Smooth muscle cell (in vitro differentiated cells): Measurements from ENCODE around the gene BCL7B. TPM values are rescaled to one million over a fixed set of nuclear protein-coding genes. Genes with fewer than 3 reads are reported as not detected.

ENCODE experiments used
- DNase-seq: peaks from one replicate; lab custom pipeline; 2025; ENCODE audit not compliant: unreplicated experiment; lab: John Stamatoyannopoulos, UW
- H2AFZ ChIP-seq: fragments of 200-600 bp; sonication (generic); 2 replicates; pipeline ENCODE4 v1.6.0; 2016; ENCODE audit warnings: antibody characterized with exemption, low read depth, mild to moderate bottlenecking
- H3F3A ChIP-seq: fragments of 200-600 bp; sonication (generic); 2 replicates; pipeline ENCODE4 v1.6.0; 2017; ENCODE audit warnings: antibody characterized with exemption, low read depth
- H3K27ac ChIP-seq: fragments of 200-600 bp; sonication (generic); 2 replicates; pipeline ENCODE4 v1.5.1; 2016; ENCODE audit warnings: low read depth, mild to moderate bottlenecking
- H3K27me3 ChIP-seq: fragments of 200-600 bp; sonication (generic); 2 replicates; pipeline ENCODE4 v1.6.1; 2016; ENCODE audit warnings: low read depth, mild to moderate bottlenecking
- H3K36me3 ChIP-seq: fragments of 200-600 bp; sonication (generic); 2 replicates; pipeline ENCODE4 v1.5.1; 2016; ENCODE audit warnings: low read depth
- H3K4me1 ChIP-seq: fragments of 200-600 bp; sonication (generic); 2 replicates; pipeline ENCODE4 v1.5.1; 2016; ENCODE audit warnings: low read depth
- H3K4me2 ChIP-seq: fragments of 200-600 bp; sonication (generic); 2 replicates; pipeline ENCODE4 v1.6.0; 2016; ENCODE audit warnings: mild to moderate bottlenecking
- H3K4me3 ChIP-seq: fragments of 200-600 bp; sonication (generic); 2 replicates; pipeline ENCODE4 v1.5.1; 2016; ENCODE audit warnings: mild to moderate bottlenecking
- H3K79me2 ChIP-seq: fragments of 200-600 bp; sonication (generic); 2 replicates; pipeline ENCODE4 v1.6.0; 2016; ENCODE audit warnings: low read depth, mild to moderate bottlenecking
- H3K9ac ChIP-seq: fragments of 200-600 bp; sonication (generic); 2 replicates; pipeline ENCODE4 v1.6.0; 2016; ENCODE audit warnings: low read depth
- H3K9me3 ChIP-seq: fragments of 200-600 bp; sonication (generic); replicated peaks from 2 replicates; pipeline ENCODE4 v1.5.1; 2016; ENCODE audit warnings: low read depth
- H4K20me1 ChIP-seq: fragments of 200-600 bp; sonication (generic); 2 replicates; pipeline ENCODE4 v1.6.0; 2016; ENCODE audit warnings: low read depth
- CTCF ChIP-seq: fragments of 200-600 bp; sonication (generic); IDR thresholded peaks from 2 replicates; pipeline ENCODE4 v1.5.1; 2017; ENCODE audit warnings: borderline replicate concordance, mild to moderate bottlenecking, antibody characterized with exemption; ENCODE audit not compliant: insufficient read depth, poor library complexity, severe bottlenecking
- WGBS: methylation state at CpG from one replicate; pipeline ENCODE4 v1.1.7; 2016; ENCODE audit warnings: low lambda C conversion rate; 5-methylcytosine and 5-hydroxymethylcytosine counted together
- polyA plus RNA-seq: library from polyadenylated mRNA; unstranded; fragments of >200 nt; fragmentation: Nextera tagmentation; extraction: Ambion mirVana; gene quantifications from 2 replicates; pipeline ENCODE4 v1.2.1, GENCODE V29; 2016
- total RNA-seq: library from RNA; depleted of rRNA; stranded (reverse); fragments of >200 nt; gene quantifications from 2 replicates; pipeline ENCODE4 v1.2.3, GENCODE V29; 2014

BCL7B gene
- total RNA-seq (16.0 and 31.9 TPM in 2 replicates), polyA plus RNA-seq (30.7 and 37.9 TPM in 2 replicates)

DNA sequence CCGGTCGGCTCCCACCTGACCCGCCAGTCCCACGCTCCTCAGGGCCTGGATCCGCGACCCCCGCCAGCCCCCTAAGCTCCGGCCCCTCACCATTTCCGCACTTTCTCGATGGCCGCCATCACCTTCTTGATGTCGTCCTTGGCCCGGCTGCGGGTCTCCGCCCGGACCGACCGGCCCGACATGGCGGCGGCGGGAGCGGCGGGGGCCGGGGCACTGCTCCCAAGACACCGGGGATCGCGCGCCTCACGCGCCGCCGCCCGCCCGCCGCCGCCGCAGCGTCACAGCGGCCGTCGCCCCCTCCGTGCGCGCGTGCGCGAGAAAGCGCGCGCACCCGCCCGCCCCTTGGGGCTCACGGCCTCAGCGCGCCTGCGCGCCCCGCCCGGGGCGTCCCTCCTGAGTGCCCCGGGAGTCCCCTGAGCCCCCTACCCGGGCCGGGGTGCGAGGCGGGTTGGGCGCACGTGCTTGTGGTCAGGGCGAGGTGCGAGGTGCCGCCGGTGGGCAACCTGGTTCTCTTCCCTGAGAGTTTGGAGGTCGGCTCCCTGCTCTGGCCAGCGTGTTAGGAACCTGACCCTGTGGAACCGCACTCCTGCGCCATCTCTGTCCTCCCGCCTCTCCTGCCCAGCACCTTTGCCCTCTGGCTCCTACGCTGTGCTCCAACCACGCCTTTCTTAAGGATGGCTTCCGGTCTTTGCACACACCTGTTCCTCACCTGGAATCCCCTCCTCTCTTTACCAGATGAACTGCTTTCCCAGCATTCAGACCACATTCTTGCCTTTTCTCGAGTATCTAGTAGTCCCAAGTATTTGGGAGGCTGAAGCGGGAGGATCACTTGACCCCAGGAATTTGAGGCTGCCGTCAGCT is at the start of gene BCL7B:
TSS of gene BCL7B (minus strand) at position 294 of the 861 bp plus-strand sequence. CDS start at position 182, 112 bp downstream.
- peaks cover 38% of the 10 kb centered on the region for H4K20me1 ChIP-seq
- peak; percentile 63 for DNase-seq
- peaks cover 9% of the 10 kb centered on the region for H3K4me1 ChIP-seq
- H3K36me3 ChIP-seq, result no peaks in the 10 kb centered on the region
- H3K27me3 ChIP-seq, result no peaks in the 10 kb centered on the region
- H3K27ac ChIP-seq, result peak within 1 kb of the TSS; percentile 100
- H3K79me2 ChIP-seq, result peaks cover 42% of the 10 kb centered on the region
- 14% methylated on average over 35 of the region's 83 CpGs for WGBS
- H3K4me2 ChIP-seq, result peak within 1 kb of the TSS; percentile 97
- H3F3A ChIP-seq, result peaks cover 11% of the 10 kb centered on the region
- no peaks in the 10 kb centered on the region for H3K9me3 ChIP-seq
- H3K4me3 ChIP-seq, result peak within 1 kb of the TSS; percentile 99
- no peak for TF ChIP-seq CTCF
- H3K9ac ChIP-seq, result peak within 1 kb of the TSS; percentile 99
- peak within 1 kb of the TSS; percentile 94 for H2AFZ ChIP-seq

DNA sequence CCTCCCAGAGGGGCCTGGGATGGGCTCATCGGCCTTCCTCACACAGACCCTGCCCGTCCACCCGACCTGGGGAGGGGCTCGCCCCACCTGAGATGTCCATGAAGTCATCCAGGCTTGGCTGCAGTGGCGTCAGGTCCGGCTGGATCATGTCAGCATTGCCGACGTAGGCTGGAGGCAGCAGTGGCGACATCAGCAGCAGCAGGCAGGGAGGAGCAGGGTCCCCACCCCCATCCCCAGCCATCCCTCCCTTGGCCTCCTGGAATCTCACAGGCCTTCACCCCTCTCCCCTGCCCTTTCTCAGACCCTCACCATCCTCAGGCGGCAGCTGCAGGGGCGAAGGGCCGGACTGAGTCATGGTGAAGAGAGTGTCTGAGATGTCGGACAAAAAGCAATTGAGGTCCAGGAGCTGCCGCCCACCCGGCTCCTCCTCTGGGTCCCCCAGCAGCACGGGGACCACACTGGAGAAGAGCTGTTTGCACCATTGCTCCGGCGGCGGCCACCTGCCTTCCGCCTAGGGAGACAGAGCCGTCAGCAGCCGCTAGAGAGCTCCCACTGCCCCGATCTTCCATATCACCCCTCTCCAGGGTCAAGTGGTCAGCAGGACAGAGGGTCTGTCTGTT is 48.2 kb upstream of the BCL7B start:
- H3K4me2 ChIP-seq, result no peak overlapping the region
- no peaks in the 10 kb centered on the region for H3K4me1 ChIP-seq
- H3K4me3 ChIP-seq, result no peak overlapping the region
- no peak overlapping the region for H3K27ac ChIP-seq
- H3K9ac ChIP-seq, result no peak overlapping the region
- no peaks in the 10 kb centered on the region for H4K20me1 ChIP-seq
- H3K36me3 ChIP-seq, result no peaks in the 10 kb centered on the region
- H3K27me3 ChIP-seq, result no peaks in the 10 kb centered on the region
- no peaks in the 10 kb centered on the region for H3F3A ChIP-seq
- WGBS, result 84% methylated on average over 23 of the region's 23 CpGs
- no peaks in the 10 kb centered on the region for H3K79me2 ChIP-seq
- no peak for DNase-seq
- TF ChIP-seq CTCF, result no peak
- H3K9me3 ChIP-seq, result no peaks in the 10 kb centered on the region
- H2AFZ ChIP-seq, result no peak overlapping the region

- no peak for DNase-seq
- no peaks in the 10 kb centered on the region for H3K4me1 ChIP-seq
- H3K9ac ChIP-seq, result no peak overlapping the region
- H3K27me3 ChIP-seq, result no peaks in the 10 kb centered on the region
- H4K20me1 ChIP-seq, result no peaks in the 10 kb centered on the region
- H3K4me3 ChIP-seq, result no peak overlapping the region
- H3K9me3 ChIP-seq, result no peaks in the 10 kb centered on the region
- H3K27ac ChIP-seq, result no peak overlapping the region
- no peaks in the 10 kb centered on the region for H3F3A ChIP-seq
- no peak overlapping the region for H2AFZ ChIP-seq
- H3K36me3 ChIP-seq, result no peaks in the 10 kb centered on the region
- H3K79me2 ChIP-seq, result no peaks in the 10 kb centered on the region
- 86% methylated on average over 22 of the region's 22 CpGs for WGBS
- TF ChIP-seq CTCF, result no peak
- no peak overlapping the region for H3K4me2 ChIP-seq
Measured at GRCh38 chr7:73602721-73603651, 45.5 kb upstream of the BCL7B start.
